HEK293 (cell line): ENCODE results near the gene CNRIP1.

Experiments
- CTCF ChIP-seq: fragments of 450-650 bp; formaldehyde crosslinking; IDR thresholded peaks from 2 replicates; pipeline ENCODE4 v1.5.1; 2016; ENCODE audit warnings: missing biosample characterization, missing genetic modification characterization
- ELK4 ChIP-seq: IDR thresholded peaks from 2 replicates; pipeline ENCODE4 v1.6.1; 2011; ENCODE audit warnings: mild to moderate bottlenecking, low read depth, low read length, borderline replicate concordance
- REST ChIP-seq: fragments of 450-650 bp; formaldehyde crosslinking; IDR thresholded peaks from 2 replicates; pipeline ENCODE4 v1.5.1; 2016; ENCODE audit warnings: missing biosample characterization, missing genetic modification characterization
- ZBTB44 ChIP-seq: fragments of 450-650 bp; IDR thresholded peaks from 2 replicates; pipeline ENCODE4 v1.5.1; 2018; ENCODE audit warnings: missing biosample characterization, mild to moderate bottlenecking, missing genetic modification characterization
- ZNF311 ChIP-seq: fragments of 450-650 bp; formaldehyde crosslinking; IDR thresholded peaks from 2 replicates; pipeline ENCODE4 v1.5.1; 2017; ENCODE audit warnings: missing biosample characterization, missing genetic modification characterization, borderline replicate concordance
- ZNF530 ChIP-seq: fragments of 450-650 bp; formaldehyde crosslinking; IDR thresholded peaks from 2 replicates; pipeline ENCODE4 v1.5.1; 2016; ENCODE audit warnings: low read depth, missing biosample characterization, missing genetic modification characterization

- TF ChIP-seq ELK4 (no peak), ZNF311 (tag by site-specific recombination) (no peak), ZBTB44 (tag by site-specific recombination) (no peak), CTCF (peak; percentile 39; the same call in 1 of the 2 replicates), REST (tag by site-specific recombination) (no peak), ZNF530 (tag by site-specific recombination) (no peak)
These were observed 42.3 kb upstream of the CNRIP1 start for GRCh38 chr2:68362069-68362468.
